GM18858 (cell line): ENCODE data around the gene PODXL.
"Not testable (repeated sequence)": the region's sequence is repeated elsewhere in the genome, so short reads cannot be mapped to it uniquely, and the experiment has no call there.

ENCODE experiments used
- ATAC-seq: cut with Tn5 transposase; IDR thresholded peaks from one replicate; pipeline ENCODE4 v1.9.1; 2021; ENCODE audit not compliant: unreplicated experiment

Gene PODXL

DNA sequence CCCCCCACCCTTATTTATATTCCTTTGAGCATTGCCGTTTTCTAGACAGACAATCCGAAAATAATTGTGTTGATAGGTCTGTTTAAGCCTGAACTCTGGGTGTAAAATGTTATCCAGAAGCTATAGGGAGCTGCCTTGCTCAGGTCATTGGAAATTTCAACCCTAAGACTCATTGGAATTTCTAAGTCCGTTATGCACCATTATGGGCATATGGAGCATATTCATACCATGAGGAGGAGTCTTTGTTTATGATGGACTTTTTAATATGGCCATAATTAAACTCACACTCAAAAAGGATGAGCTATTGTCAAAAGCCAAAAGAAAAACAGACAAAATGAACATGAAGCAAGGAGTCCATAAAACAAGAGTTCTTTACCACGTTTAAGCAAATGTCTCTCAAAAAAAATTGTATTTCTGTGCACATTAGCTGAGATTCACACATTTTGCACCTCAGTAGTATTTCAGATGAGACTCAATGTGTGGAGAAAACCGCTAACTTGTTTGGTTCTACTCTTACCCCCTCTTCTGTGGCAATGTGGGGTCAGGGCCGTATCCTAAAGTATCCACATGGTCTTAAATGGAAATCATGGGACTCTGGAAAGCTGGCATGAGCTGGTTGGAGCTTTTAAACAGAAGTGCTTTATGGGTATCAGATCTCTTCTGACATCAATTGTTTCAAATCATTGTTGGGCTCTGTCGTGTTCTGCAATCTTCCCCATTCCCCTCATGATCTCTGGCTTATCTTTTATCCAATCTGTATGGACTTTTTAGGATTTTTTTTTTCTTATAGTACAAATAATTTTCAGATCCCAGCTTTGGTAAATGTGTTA, 60.5 kb downstream of the PODXL start:
- no peak for ATAC-seq

DNA sequence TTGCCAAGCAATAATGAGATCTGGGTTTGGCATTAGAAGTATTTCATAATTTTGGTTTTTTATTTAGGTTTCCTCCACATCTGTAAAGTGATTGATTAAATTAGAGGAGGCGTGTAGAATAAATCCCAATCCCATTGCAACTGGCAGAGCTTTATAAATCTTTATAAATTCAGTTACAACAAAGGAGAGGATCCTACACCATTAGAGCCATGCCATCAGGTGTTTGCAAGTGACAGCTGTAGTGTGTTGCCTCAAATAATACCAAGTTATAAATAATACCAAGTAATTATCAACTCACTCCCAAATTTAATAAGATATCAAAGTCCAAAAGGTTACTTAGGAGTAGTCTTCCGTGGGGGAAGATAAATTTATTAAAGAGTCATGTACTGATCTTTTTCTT, 62.2 kb downstream of the PODXL start:
- ATAC-seq, result no peak

DNA sequence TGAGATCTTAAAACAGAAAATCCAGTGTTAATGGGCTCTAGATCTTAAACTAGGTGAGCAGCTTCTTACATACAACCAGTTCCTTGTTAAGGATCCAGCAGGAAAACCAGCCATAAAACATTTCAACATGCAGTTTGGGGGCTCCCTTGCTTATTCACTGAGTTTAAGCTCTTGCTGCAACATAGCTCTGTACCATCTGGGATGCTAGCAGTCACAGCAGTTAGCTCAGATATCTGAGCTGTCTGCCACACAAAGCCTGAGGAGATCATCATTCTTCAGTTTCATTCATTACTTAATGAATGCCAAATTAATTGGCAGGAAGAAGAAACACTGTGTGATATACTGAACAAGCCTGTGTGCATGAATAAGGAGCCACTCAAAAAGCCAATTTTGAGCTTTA, 62.8 kb downstream of the PODXL start:
- no peak for ATAC-seq

DNA sequence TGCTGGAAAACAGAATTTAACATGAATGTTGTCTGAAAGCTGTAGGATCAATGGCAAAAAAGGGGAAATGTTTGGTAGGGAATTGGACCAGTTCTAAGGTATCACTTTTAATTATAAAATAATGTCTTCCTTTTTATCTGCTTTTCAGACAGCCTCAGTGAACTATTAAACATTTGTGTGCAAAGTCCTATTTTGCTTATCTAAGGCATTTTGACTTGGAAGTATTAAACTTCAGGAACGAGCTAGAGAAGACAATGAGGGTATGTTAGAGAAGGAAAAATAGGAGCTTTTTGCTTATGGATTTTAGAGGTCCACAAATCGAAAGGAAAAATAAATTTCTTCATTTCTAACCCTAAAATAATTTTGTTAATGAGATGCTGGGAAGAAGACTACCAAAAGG, 63.3 kb downstream of the PODXL start:
- ATAC-seq, result no peak

DNA sequence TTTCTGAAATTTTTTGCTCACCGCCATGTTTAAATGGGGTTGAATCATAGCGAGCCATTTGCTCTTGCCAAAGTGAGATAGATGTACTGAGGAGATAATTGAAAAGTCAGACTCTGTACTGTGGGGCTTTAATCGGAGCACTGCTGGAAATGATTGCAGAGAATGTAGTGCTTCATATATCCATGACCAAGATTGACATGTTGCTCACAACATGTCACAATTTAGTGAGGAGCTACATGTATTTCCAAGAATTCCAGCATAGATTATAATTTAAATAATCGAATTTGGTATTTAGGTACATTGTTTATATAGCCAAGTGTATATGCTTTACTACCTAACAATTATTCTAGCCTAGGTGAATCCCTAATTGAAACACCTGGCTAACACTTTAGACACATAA, 66.5 kb downstream of the PODXL start:
- ATAC-seq, result no peak

DNA sequence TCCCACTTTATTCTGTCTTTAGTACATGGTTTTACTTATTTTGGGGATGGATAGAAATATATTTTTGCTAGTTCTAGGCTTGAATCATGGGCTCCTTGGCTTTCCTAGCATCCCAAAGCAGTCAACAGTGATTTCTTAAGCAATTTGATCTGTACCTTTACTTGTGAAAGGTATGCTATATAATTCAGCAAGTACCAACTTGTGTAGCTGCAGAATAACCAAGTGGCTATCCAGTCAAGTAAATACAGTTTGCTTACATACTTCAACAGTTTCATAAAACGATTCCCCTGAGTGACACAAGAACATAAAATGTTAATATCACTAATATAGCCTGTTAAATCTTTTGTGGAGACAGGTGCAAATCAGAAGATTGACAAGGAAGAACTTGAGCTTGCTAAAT, 67.2 kb downstream of the PODXL start:
- no peak for ATAC-seq

DNA sequence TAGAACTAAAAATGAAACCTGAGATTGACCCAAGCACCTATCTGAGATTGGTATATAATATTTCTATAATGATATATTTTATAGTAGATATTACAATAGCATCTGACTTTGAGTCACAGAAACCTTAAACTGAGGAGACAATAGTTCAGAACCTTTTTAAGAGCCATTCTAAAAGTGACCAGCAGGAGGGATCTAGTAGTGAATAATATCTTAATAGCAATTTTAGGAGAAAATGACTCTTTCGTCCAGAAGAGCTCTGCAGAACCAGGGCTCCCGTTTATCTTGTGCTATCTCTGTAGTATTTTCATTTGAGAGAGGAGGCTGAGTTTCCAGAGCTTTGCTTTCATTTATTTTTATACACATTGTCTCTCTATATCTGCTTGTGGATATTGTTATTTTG, 68.1 kb downstream of the PODXL start:
- no peak for ATAC-seq

DNA sequence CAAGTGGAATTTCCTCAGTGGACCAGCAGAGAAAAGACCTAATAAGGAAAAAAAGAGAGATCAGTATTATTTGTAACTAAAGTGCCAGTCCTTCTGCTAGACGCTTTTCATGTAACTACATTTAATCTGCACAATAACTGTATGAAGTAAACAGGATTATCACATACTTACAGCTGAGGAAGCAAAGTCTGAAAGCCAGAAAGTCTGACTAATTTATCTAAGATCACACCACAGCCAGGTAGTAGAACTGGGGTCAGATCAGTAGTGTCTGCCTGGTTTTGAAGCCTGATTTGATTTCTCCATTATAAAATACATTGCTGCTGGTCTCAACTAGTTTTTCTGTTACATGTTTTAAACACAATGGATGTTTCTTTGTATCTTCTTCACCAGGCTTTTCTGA, 69.2 kb downstream of the PODXL start:
- no peak for ATAC-seq

DNA sequence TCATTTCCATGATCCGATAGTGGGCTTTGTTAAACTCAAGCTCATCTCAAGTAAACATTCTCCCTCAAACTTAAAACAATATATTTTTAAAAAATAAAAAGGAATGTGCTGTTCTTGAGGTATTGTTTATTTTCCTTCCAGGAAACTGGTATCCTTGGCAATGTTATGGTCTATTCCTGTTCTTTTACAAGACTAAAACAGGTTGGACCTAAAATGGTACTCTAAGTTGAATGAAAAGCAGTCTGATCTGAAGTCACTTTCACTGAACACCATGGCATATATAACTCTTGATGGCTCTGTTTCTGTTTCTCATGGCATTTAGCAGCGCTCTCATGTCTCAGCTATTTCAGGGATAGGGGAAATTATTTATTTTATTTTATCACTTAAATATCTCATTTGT, 70.1 kb downstream of the PODXL start:
- no peak for ATAC-seq

DNA sequence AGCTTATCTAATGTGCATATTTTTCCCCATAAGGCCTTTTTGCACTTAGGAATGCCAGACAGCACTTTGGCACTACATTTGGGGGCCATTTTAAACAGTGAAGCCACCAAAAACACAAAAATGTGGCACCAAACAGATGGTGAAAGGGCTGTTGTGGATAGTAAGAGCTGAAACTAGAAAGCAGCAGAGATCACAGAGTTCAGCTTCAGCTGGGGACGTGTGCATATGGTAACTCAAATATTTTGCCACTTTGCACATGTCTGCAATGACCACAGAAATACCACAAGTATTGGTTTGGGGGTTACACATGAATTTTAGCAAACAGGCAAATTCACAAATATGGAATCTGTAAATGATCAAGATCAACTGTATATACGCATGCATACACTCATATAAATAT, 72.8 kb downstream of the PODXL start:
- ATAC-seq, result peak; percentile 40

DNA sequence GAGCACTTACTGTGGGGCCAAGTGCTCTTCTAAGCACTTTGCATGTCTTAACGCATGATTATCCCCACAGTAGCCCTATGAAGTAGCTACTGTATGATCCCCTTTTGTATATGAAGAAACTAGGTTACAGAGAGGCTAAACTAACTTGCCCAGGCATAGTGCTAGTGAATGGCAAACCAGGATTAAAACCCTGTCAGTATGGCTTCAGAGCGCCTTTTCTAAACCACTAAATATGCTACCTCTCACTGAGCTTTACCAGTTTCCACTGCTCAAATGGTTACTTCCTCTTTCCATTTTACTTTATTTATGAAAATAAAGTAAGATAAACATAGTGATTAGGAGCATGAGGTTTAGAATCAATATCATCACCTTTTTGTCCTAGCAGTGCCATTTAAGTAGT, 73.6 kb downstream of the PODXL start:
- ATAC-seq, result peak; percentile 55

DNA sequence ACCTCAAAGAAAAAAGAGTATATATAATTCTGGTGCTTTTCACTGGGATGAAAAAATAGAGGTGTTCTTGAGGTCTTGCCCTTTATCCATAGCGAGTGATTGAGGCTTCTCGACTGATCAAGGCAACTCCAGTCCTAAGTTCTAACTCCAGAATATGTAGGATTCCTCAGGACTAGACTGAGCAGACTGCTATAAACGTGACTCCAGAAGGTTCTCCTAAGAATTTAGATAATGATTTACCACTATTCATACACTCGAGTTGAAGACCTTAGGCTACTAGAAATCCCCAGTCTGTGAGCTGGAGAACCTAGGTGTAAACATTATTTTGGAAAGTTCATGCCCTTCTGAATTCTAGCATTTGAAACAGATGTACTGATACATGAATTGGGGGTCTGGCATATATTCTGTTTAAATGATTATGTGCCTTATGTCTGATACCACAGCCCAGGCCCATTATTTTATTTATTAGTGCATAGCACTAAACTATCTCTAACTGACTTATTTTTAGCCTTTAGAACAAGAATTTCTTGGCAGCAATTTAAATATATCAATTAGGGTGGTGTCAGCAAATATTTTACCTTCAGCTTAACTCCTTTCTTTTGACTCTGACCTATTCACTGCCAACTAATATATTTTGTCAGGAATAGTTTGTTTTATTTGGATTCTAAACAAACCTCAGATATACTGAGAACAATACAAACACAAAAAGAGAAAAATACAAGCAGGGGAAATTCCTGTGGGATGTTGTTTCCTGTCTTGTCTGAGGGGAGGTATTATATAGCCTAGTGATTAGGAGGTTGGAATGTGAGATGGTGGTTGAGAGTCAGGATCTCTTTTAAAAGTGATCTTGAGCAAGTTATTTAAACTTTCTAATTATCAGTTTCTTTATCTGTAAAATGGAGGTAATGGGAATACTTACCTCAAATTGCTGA, 75.8 kb downstream of the PODXL start:
- ATAC-seq, result no peak

DNA sequence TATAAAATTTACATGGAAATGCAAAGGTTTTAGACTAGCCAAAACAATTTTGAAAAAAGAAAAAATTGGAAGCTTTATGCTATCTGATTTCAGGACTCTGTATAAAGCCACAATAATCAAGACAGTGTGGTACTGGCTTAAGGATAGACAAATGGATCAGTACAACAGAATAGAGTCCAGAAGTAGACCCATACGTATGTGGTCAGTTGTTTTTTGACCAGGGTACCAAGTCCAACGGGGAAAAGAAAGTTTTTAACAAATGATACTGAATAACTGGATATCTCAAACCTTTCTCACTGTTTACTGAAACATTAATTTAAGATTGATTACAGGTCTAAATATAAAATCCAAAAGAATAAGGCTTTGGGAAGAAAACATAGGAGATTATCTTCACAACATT, 79.7 kb downstream of the PODXL start:
- ATAC-seq, result no peak

DNA sequence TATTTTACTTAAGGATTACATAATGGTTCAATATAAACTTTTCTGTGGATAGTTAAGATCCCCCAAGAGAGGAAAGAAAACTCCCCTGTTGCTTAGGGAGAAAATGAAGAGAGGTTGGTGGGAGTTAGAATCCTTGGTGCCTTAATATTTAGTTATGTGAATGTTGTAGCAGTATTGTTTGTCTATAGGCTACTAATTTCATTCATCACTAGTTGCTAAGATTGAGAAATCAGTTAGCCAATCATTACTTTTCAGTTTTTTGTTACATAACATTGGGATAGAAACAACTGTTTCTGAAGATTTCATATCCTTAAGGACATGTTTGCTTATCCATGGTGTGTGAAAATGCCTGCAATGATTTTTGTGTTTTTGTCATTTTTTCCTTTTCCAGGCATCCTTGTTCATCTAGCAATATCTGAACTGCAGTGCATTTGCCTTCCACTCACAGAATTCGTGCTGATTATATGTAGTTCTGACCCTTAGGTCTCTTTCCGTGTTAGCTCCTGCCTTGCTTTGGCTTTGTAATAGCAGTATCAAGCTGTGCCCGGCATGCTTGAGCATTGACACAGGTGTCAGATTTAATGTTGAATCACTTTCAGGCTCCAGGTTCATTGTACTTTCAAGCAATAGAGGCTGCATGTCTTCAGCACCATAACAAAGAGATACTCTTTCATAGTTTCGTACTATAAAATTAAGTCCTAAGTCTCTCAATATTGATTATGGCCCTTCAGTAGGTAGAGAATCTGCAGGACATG, 85.0 kb downstream of the PODXL start:
- ATAC-seq, result no peak

DNA sequence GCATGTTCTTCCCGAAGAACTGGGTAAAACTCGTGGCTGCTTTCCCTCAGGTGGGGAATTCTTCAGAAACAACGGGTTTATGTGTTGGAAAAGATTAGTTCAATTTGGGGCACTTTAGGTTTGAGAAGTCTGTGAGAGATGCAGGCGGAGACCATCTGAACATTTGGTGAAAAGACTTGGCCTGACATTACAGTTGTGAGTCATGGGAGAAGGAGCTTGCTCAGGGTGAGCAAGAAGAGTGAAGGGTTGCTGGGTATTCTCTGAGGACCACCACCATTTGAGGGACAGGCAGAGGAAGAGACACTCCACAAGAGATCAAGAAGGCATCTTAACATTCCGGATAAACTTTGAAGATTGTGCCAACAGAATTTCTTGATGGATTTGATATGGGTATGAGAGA, 88.6 kb downstream of the PODXL start:
- no peak for ATAC-seq

DNA sequence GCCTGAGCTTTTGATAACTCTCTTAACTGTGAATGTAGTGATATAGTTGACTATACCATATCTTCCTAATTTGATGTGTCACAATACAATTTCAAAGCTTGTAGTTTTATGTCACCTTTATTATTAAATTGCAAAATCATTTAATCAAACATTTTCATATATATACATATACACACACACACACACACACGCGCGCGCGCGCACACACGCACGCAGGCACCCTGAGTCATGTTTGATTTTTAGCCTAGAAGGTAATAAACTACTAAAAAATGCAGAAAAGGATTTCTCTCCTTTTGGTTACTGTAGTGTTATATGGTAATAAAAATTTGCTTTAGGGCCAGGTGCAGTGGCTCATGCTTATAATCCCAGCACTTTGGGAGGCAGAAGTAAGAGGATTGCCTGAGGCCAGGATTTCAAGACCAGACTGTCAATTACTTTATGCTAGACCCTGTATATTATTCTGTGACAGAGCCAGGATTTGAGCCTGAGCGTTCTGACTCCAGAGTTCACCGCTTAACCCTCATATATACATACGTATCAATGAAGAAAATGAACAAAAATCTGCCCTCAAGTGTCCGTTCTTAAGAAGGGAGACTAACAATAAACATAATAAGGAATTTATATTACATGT, 89.6 kb downstream of the PODXL start:
- ATAC-seq, result no peak

DNA sequence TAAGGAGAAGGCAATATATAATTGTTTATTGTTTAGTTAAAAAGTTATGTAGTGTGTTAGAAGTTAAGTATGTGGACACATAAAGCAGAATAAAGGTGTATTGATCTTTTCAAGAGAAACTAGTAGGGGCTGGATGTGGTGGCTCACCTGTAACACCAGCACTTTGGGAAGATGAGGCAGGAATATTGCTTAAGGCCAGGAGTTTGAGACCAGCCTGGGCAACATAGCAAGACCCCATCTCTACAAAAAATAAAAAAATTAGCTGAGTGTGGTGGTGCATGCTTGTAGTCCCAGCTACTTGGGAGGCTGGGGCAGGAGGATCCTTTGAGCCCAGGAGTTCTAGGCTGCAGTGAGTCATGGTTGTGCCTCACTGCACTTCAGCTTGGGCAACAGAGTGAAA, 93.7 kb downstream of the PODXL start:
- not testable (repeated sequence) for ATAC-seq

DNA sequence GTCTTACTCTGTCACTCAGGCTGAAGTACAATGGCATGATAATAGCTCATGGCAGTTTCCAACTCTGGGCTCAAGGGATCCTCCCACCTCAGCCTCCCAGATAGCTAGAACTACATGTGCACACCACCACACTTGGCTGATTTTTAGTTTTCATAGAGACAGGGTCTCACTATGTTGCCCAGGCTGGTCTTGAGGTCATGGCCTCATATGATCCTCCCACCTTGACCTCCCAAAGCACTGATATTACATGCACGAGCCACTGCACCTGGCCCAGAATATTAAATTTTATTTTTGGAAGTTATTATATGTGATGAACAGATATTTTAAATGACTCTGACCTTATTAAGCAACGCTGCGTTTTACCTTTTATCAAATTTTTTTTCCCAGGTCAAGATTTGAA, 94.4 kb downstream of the PODXL start:
- ATAC-seq, result no peak

DNA sequence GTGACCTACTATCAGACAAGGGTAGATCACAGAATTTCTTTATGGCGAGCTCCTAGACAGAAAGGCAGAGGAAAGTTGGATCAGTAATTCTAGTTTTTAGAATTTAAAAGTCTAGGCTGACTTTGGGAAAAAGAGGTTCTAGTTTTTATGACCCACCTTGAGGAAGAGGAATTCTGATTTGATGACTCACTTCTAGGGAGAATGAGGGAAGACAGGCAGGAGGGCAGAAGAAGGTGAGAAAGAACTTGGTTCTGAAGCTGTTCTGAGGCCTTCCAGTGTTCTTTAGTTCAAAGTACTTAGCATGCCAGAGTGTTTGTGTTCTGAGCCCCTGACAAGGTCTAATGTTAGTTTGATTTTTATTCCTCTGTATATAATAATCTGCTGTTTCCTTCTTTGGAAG, 97.2 kb downstream of the PODXL start:
- no peak for ATAC-seq

DNA sequence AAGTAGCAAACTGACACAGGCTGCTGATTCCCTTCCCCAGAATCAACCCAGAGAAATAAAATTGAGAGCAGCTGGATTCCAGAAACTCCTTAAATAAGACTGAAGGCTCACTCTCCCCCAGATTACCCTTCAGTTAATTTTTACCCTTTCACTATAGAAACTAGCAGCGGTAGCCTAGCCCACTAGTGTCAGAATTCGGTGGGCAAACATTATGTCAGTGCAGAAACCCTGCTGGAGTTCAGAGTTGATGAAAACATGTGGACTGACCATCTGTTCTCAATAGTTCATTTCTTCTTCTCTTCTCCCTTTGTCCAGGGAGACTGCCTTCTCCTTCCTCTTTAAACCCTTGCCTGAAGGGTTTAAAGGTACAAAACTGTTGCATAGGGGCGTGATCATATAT, 100.1 kb downstream of the PODXL start:
- no peak for ATAC-seq

DNA sequence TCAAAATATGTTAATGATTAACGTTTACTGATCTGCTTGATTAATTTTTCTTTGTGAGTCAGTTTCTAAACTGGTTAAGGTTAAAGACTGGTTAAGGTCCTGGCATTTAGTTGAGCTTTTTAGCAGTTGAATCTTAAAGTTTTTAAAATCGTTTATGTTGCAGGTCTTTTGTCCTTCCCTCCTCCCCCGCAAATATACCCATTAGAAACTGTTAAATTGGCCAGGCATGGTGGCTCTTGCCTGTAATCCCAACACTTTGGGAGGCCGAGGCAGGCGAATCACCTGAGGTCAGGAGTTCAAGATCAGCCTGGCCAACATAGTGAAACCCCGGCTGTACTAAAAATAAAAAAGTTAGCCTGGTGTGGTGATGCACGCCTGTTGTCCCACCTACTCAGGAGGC, 100.9 kb downstream of the PODXL start:
- no peak for ATAC-seq
